GM18499 (cell line): ENCODE measurements around the gene DRD2.

Source experiments
- ATAC-seq: cut with Tn5 transposase; IDR thresholded peaks from one replicate; pipeline ENCODE4 v1.9.1; 2021; ENCODE audit warnings: moderate number of reproducible peaks; ENCODE audit not compliant: insufficient read depth, unreplicated experiment

The DRD2 gene

DNA sequence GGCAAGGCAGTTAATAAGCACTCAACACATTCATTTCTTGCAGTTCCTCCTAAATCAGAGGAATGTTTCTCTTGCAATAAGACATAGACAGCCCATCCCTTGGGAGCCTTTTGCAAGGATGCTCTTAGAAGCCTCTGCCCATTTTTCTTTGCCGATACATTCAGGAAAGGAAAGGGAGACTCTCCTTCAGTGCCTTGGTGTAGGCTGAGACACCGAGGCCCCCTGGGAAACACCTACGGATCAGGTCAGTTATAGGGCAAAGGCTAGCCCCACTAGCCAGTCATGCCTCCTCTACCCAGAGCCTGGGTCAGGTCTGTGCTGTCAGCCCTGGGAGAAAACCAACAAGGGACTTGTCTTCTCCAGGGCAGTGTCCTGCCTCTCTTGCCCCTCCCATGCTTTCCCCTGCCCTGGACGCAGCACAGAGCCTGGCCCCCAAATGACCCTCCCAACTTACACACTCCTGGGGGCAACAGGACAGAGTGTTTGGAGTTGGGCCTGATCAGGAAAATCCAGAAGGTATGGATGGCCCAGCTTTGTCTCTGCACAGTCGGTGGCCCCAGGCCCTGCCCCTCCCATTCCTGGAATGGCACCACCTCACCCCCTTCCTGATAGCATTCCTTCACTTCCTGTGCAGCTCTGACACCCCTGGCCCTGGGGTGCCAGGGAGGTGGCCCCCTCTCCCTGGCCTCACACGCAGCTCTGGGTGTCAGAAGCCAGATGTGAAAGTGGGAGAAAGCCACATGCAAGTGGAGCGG lies 69.3 kb downstream of the DRD2 start:
- no peak for ATAC-seq

DNA sequence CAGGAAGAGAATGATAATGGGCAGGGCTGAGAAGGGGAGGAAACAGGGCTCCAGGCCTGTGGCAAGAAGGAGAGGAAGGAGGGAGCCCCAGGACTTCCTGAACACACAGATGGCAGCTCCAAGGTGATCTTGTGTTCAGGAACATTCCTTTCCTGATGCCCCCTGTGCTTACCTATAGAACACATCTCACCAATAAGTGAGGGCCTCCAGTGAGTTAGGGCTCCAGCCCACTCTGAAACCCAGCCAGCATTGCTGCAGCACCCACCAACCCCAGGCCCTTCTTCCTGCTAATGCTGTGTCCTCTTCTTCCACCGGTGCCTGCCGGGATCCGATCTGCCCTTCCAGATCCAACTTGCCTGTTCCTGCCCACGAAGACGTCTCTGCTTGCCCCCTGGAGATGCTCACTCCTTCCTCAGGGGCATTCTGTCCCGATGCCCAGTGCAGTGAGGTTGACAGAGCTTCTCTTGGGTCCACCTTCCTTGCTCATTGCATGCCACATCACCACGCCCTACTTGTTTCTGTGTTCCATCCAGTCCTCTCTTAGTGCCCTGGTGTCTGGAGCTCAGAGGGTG lies 70.3 kb downstream of the DRD2 start:
- ATAC-seq, result no peak

DNA sequence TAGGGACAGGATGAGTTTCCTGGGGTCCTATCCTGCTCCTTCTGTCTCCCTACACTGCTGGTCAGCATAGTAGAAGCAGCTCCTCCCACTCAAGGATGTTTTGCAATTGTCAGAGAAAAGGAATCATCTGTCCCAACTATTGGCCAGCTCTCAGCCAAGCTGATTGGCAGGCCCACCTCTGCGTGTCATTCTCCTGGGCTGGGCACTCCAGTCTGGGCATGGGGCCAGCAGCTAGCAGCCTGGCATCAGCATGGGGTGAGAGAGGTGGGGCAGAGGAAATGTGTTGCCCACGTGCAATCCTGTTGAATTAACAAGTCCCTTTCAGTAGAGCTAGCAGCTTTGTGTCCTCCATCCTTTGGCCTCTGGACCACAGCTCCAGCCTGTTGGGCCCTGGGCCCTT lies 73.5 kb downstream of the DRD2 start:
- no peak for ATAC-seq

DNA sequence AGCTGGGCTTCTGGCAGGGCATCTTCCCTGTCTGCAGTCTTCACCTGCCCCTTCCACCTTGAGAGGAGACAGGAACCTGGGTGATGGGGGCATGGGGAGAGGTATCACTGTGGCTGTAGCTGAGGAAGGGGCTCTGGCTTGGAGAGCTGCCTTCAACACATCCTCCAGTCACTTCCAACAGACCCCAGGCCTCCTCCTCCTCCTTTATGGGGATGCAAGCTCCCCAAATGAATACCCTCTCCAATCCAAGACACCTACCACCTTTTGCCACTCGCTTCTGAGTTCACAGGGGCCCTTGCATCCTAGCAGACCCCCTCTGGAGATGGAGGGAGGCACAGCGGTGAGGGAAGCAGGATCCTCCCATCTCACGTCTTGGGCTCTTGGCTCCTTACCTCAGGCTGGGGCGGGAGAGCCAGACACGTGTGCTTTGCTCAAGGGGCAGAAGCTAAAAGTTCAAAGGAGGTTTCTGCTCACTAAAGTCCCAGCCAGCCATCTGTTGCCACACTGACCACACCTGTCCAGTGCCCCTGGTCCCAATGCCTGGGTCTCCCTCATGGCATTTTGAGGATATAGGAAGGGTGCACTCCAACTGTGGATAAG lies 74.5 kb downstream of the DRD2 start:
- no peak for ATAC-seq

DNA sequence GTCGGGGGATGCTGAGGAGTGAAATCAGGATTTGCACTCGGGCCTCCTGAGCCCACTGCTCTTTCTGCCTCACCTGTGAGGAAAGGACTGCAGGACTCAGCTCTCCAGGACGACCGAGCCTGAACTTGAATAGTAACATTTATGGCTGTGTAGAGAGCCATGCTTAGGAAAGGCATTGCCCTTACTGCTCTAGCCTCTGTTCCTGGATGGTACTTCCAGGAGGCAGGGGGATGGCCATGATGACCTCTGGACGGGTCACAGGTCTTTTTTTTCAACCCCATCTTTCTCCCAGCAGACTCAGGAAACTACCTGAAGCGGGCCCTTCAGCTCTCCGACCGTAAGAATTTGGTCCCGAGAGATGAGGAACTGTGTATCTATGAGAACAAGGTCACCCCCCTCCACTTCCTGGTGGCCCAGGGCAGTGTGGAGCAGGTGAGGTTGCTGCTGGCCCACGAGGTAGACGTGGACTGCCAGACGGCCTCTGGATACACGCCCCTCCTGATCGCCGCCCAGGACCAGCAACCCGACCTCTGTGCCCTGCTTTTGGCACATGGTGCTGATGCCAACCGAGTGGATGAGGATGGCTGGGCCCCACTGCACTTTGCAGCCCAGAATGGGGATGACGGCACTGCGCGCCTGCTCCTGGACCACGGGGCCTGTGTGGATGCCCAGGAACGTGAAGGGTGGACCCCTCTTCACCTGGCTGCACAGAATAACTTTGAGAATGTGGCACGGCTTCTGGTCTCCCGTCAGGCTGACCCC lies 76.3 kb downstream of the DRD2 start:
- no peak for ATAC-seq

DNA sequence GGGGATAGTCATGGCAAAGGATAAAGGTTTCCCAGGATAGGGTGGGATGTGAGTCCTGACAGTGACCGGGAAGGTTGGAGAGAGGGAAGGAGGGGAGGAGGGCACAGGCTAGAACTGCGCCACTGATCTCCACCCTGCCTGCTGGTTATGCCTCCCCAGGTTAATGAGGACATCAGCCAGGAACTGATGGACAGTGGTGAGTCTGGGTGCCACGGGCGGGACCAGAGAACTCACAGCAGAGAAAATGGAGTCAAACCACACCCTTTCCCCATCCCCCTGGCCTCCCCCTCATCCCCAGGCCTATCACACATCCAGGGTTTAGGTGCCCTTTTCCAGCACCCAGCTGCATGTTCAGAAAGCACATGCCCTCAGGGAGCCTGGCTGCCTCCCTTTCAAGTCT lies 77.4 kb downstream of the DRD2 start:
- no peak for ATAC-seq

DNA sequence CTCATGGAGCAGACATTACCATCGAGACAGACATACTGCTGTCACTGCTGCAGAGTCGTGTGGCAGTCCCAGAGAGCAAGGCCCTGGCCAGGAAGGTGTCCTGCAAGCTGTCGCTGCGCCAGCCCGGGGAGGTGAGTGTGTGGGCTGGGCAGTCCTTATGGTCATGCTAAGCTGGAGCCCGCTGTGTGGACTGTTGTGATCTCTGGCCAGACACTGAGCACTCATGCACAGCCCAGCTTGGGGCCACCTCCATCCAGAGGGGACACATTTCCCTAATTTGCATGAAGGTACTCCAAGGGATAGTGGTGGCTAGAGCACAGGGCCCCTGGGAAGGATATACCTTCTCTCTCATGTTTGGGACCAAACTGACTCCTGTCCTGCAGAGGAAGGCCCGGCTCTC lies 78.0 kb downstream of the DRD2 start:
- ATAC-seq, result no peak

DNA sequence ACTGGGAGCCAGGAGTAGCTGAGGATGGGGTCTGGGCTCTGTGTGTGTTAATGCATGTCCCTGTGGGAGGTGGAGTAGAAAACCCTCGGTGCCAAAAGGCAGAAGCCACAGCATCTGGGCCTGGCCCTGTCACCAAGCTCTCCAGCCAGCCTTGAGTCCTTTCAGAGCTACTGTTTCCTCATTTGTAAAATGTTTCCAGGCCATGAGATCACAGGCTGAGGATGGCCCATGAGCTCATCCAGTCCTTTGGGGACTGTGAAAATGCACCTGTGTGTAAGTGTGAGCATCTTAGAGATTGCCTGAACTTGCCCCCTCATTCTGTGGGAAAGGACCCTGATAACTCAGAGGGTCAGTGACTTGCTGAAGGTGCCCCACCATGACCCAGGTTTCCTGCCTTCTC lies 78.5 kb downstream of the DRD2 start:
- ATAC-seq, result no peak

DNA sequence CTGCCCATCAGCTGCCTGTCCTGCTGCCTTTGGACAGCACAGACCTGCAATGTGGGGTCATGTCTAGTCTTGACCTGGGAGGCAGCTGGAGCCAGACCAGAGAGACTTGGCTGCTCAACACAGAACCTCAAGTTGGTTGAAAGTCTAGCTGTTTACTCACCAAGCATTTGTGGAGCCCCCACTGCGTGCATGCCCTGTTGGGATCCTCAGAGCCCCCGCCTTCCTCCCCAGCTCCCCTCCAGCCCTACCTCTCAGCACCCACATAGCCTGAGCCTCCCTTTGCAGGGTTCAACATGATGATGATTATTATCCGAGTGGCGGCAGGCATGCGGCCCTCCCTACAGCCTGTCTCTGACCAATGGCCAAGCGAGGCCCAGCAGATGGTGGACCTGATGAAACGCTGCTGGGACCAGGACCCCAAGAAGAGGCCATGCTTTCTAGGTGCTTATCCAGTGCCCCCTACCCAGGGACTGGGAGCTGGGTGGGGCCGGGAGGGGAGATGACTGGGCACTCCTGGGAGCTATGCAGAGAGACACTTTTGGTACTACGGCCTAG lies 79.3 kb downstream of the DRD2 start:
- no peak for ATAC-seq

DNA sequence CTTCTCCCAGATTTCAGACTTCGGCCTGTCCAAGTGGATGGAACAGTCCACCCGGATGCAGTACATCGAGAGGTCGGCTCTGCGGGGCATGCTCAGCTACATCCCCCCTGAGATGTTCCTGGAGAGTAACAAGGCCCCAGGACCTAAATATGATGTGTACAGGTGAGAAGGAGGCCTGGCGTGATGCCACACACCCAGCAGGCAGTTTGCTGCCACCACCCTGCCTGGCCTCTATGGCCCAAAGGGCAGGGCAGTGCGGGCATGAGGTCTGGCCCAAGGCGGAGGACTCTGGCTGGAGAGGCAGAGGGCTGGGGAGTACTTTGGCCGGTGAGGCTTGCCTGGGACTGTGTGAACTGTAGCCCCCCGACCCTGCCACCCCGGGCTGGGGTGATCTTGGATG lies 80.3 kb downstream of the DRD2 start:
- ATAC-seq, result no peak

DNA sequence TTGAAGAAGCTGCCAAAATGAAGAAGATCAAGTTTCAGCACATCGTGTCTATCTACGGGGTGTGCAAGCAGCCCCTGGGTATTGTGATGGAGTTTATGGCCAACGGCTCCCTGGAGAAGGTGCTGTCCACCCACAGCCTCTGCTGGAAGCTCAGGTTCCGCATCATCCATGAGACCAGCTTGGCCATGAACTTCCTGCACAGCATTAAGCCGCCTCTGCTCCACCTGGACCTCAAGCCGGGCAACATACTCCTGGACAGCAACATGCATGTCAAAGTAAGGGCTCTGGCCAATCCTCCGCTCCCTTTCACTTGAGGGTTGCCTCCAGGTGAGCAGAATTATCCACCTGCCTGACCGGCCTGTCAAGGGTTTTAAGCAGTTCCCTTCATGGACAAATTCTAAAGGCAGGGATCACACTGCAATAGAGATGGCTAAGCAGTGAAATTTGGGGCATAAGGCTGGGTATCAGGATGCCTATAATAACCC lies 81.7 kb downstream of the DRD2 start:
- no peak for ATAC-seq

DNA sequence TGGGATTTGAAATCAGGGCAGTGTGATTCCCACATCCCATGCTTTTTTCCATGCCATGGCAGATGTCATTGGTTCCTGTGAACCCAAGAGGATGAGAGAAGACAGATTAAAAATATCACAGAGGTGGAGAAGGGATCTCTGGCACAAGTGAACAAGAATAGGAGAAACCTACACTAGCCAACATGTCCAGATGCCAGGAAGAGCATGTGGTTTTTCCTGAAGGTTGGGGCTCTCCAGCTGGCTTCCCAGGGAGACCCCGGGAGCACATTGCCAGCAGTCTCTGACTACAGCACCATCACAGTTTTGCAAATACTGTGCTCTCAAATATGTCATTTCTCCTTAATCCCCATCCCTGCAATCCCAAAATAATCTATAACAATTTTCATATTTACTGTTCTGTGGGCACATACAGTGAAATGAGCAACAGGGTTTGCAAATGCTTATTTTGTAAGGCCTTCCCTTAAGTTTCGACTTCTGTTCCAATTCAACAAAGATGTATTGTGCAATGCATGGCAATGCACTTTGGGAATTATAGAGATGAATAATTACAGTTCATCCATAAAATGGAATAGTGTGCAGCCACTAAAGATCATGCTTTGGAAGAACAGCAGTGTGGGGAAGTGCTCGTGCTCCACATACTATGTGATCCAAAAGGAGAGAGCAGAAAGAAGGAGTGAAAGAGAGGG lies 82.8 kb downstream of the DRD2 start:
- no peak for ATAC-seq

DNA sequence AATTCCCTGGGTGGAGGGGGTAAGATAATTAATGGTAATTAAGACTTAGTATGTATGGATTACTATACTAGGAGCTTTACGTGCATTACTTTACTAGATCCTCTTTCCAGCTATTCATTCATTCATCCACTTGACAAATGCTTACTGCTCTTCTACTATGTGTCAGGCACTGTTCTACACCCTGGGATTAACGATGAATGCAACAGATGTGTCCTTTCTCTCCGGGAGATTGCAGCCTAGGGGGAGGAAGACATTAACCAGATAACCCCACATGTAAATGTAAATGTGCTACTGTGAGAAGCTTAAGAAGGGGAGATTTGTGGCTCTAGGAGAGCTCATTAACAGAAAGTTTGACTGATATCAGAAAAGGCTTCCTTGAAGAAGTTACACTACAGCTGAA lies 85.9 kb downstream of the DRD2 start:
- no peak for ATAC-seq

DNA sequence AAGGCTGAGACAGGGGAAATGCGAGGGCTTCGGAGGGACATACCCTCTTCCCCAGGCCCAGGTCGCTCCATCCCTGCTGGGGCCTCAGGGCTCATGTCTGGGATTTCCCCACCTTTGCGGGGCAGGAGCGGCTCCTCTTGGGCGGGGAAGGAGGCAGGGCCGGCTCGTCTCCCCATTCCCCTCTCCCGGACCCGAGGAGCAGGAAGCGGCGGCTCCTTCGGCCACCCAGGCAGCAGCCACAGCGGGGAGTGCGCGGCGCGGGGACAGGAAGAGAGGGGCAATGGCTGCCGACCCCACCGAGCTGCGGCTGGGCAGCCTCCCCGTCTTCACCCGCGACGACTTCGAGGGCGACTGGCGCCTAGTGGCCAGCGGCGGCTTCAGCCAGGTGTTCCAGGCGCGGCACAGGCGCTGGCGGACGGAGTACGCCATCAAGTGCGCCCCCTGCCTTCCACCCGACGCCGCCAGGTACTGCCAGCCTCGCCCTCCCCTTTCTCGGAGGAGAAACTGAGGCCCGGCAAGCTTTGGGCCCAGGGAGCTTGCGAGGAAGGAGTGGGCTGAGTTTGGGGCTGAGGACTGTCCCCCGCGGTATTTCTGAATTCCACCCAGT lies 87.5 kb downstream of the DRD2 start, which contains the start of gene ANKK1:
Gene ANKK1 (plus strand): TSS at position 175 of the 607 bp plus-strand sequence. CDS start 106 bp downstream, at position 281.
- ATAC-seq, result no peak

DNA sequence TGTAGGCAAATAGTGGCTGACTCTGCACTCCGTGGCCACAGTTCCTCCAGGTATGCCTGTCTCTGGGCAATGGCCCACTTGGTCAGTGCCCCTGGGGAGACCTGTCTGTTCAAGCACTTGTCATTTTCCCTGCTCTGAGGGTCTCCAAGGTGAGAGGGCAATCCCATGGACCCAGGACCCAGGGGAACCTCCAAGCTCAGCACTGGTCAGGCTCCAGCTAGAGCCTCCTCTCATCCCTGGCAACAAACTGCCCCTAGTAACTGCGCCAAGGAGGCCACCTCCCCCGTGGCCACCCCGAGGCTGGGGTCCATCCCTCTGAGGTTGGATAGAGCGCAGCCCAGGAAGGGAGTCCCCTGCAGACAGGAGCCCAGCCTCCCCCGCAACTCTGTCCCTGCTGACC lies 88.3 kb downstream of the DRD2 start:
- ATAC-seq, result no peak

DNA sequence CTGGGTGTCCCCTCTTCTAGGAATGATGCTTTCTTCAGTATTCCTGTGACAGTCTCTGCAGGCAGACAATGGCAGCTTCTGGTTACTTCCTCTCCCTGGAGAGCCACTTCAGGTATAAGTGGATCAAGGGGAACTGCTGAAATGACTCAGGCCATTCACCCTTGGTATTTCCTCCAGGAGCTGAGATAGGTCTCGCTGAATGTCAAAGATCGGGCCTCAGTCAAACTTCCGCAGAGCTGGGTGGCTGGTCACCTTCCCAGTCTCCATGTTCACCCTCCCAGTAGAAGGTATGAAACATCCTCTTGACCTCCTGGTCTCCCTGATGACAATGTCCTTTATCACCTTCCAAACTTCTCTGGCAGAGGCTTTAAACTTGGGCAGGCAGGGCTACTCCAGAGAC lies 89.4 kb downstream of the DRD2 start:
- ATAC-seq, result no peak

DNA sequence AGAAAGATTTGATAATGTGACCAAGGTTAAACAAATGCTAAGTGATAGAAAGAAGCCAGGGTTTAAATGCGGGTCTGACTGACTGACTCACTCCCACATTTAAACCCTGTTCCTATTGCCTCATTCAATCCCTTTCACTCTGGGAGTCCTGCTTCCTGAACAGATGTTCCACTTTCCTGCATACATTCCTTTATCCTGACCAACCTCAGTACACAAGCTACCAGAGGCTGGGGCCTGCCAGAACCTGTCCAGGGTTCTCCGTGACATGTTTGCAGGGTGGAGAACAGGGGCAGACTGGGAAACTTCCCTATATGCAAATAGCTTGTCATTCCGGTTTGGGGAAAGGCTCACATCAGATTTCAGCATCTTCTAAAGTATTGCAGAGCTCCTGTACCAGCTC lies 90.6 kb downstream of the DRD2 start:
- no peak for ATAC-seq

DNA sequence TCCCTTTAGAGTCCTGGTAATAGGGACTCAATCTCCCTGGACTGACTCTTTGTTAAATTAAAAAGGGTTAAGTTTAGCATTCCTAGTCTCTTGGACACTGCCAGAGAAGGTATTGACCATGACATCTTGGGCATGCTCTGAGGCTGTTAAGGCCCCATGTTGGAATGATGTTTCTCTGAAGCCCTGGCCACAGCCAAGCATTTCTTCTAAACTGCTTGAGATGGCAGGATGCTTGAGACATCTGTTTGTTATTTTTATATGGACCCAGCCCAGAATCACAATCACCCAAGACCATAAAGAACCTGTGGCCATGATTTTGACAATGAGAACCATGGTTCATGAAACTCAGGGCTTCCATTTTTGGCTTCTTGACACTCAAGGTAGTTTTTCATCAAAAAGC lies 93.1 kb downstream of the DRD2 start:
- ATAC-seq, result no peak

DNA sequence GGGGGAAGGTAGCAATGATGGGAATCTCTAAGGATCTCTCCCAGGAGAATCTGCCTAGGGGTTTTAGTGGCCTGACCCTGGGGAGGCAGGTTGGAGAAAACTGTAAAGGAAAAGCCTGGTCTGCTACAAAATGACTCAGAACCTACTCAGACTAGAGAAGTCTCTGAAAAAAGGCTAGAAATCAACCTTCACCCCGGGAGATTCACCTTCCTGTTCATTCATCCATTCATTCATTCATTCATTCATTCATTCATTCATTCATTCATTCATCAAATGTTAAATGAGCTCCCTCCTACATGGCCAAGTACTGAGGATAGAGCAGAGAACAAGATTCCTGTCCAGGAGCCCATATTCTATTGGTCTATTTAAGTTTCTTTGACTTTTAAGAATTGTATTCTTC lies 96.5 kb downstream of the DRD2 start:
- ATAC-seq, result no peak
